Colonic mucosa (tissue), 4 donors: ENCODE data around the gene KLK11. TPM values are rescaled to one million over a fixed set of nuclear protein-coding genes. Genes with fewer than 3 reads are reported as not detected.
A peak's percentile ranks its signal among the peaks of the same experiment; 100 is the strongest.

Experiments used
- DNase-seq: peaks from one replicate; pipeline ENCODE4 v3.0.0-alpha.2; 2020
- H3K27ac ChIP-seq: fragments of 200-600 bp; one replicate; pipeline ENCODE4 v1.8.0; 2021
- H3K27me3 ChIP-seq: fragments of 200-600 bp; one replicate; pipeline ENCODE4 v1.8.0; 2021
- H3K36me3 ChIP-seq: fragments of 200-600 bp; one replicate; pipeline ENCODE4 v1.8.0; 2021
- H3K4me1 ChIP-seq: fragments of 200-600 bp; one replicate; pipeline ENCODE4 v1.8.0; 2021; ENCODE audit warnings: mild to moderate bottlenecking
- H3K4me3 ChIP-seq: fragments of 200-600 bp; one replicate; pipeline ENCODE4 v1.8.0; 2021
- H3K9ac ChIP-seq, 2 donors: one replicate each; pipeline ENCODE4 v1.7.0; 2013; ENCODE audit warnings: control low read depth in 2 of 2, low read depth in 2 of 2, low read length in 2 of 2
- H3K9me3 ChIP-seq: fragments of 200-600 bp; one replicate; pipeline ENCODE4 v1.8.0; 2021
- CTCF ChIP-seq: fragments of 200-600 bp; IDR thresholded peaks from one replicate; pipeline ENCODE4 v1.8.0; 2022; ENCODE audit warnings: antibody characterized with exemption, mild to moderate bottlenecking
- intact Hi-C: fragments of 100-400 bp; cut with DNase I; formaldehyde crosslinking; loops from one replicate; pipeline ENCODE4 v1.14.1; 2022
- total RNA-seq, 2 donors: library from RNA; stranded (reverse); fragmentation: NEBNext Ultra II Directional in 1 of 2; extraction: Animal tissue kit (Norgen Biotek cat#: 25700) in 1 of 2; gene quantifications; one replicate each; pipeline ENCODE4 v1.2.1, GENCODE V29; 2021
- donor health status: healthy.
- donor health status: DM: no; HTN: no; CAD: no.
- donor health status: DM: no; HTN: no; CAD: no.

The KLK11 gene
- total RNA-seq, 2 donors from 2014 or later, result 0.88 to 0.94 TPM

- no peak for DNase-seq
- Histone ChIP-seq H3K4me1 (no peaks in the 10 kb centered on the region), H3K9me3 (no peaks in the 10 kb centered on the region), H3K27ac (no peak overlapping the region), H3K9ac (no peak overlapping the region), H3K36me3 (no peaks in the 10 kb centered on the region), H3K27me3 (peaks cover 7% of the 10 kb centered on the region), H3K4me3 (no peak overlapping the region)
- TF ChIP-seq CTCF, result no peak
- intact Hi-C loops, result loop anchor here (5.0 to 10.0 kb wide), 2 partner anchors 67 to 150 kb away; no protein-coding TSS in a partner anchor
Observed at GRCh38 chr19:51024924-51025323, 1.5 kb downstream of the KLK11 start.

- Histone ChIP-seq H3K36me3 (no peaks in the 10 kb centered on the region), H3K27me3 (peaks cover 13% of the 10 kb centered on the region), H3K4me1 (peaks cover 6% of the 10 kb centered on the region), H3K4me3 (no peak overlapping the region), H3K9me3 (no peaks in the 10 kb centered on the region), H3K27ac (no peak overlapping the region), H3K9ac (no peak overlapping the region)
- intact Hi-C loops, result loop anchor here (5.0 to 10.0 kb wide), 2 partner anchors 68 to 151 kb away; no protein-coding TSS in a partner anchor
- TF ChIP-seq CTCF, result no peak
- DNase-seq, result no peak
Observed at GRCh38 chr19:51023946-51024345, 2.5 kb downstream of the KLK11 start.

- H3K27ac ChIP-seq, result no peak overlapping the region
- no peak for DNase-seq
- H3K4me1 ChIP-seq, result peaks cover 7% of the 10 kb centered on the region
- no peak overlapping the region for H3K4me3 ChIP-seq
- intact Hi-C loops, result loop anchor here (5.0 to 10.0 kb wide), 2 partner anchors 70 to 152 kb away; no protein-coding TSS in a partner anchor
- no peak overlapping the region for H3K9ac ChIP-seq
- H3K36me3 ChIP-seq, result no peaks in the 10 kb centered on the region
- H3K9me3 ChIP-seq, result no peaks in the 10 kb centered on the region
- no peak for TF ChIP-seq CTCF
- peaks cover 27% of the 10 kb centered on the region for H3K27me3 ChIP-seq
Observed at GRCh38 chr19:51022526-51022925, 3.9 kb downstream of the KLK11 start.

GRCh38 chr19:51020988-51021651, 5.3 kb downstream of the KLK11 start:
- Histone ChIP-seq H3K4me1 (peaks cover 7% of the 10 kb centered on the region), H3K36me3 (no peaks in the 10 kb centered on the region), H3K27ac (no peak overlapping the region), H3K9ac (no peak overlapping the region), H3K27me3 (peaks cover 27% of the 10 kb centered on the region), H3K4me3 (no peak overlapping the region), H3K9me3 (no peaks in the 10 kb centered on the region)
- DNase-seq, result no peak
- intact Hi-C loops, result loop anchor here (5.0 to 10.0 kb wide), 2 partner anchors 71 to 154 kb away; no protein-coding TSS in a partner anchor
- peak; percentile 56 for TF ChIP-seq CTCF

GRCh38 chr19:51019544-51019925, 6.9 kb downstream of the KLK11 start, which contains the start of gene KLK10:
TSS of gene KLK10 (minus strand) at chr19:51019709. CDS start at chr19:51019130, 579 bp downstream.
- H3K27me3 ChIP-seq, result peaks cover 26% of the 10 kb centered on the region
- no peak within 1 kb of the TSS for H3K9ac ChIP-seq
- intact Hi-C loops, result no loop called here

More at GRCh38 chr19:51019544-51019925, 6.9 kb downstream of the KLK11 start, which contains the start of gene KLK10:
- Histone ChIP-seq H3K27ac (no peak within 1 kb of the TSS), H3K4me3 (peak within 1 kb of the TSS; percentile 2), H3K4me1 (peaks cover 7% of the 10 kb centered on the region), H3K36me3 (no peaks in the 10 kb centered on the region), H3K9me3 (no peaks in the 10 kb centered on the region)
- TF ChIP-seq CTCF, result no peak
- DNase-seq, result no peak
